ENCODE data around the gene ANKRD35.

The ANKRD35 gene

DNA sequence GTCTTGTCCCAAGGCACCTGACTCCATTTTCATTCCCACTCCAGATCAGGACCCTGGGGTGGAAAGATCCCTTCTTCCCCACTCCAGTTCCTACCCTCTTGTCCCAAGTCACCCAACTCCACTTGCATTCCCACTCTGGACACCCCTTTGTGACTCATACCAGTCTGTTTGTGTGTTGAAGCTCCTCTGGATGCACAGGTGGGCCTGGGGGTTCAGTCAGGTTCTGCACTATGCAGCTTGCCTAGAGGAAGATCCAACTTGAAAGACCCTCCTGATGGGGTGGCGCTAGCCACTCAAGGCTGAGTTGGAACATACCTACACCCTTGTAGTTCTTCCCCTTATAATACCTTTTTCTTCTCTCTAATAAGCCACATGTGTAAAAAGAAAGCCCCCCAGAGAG lies 9.8 kb upstream of the ANKRD35 start:
- DNase-seq: no peak

DNA sequence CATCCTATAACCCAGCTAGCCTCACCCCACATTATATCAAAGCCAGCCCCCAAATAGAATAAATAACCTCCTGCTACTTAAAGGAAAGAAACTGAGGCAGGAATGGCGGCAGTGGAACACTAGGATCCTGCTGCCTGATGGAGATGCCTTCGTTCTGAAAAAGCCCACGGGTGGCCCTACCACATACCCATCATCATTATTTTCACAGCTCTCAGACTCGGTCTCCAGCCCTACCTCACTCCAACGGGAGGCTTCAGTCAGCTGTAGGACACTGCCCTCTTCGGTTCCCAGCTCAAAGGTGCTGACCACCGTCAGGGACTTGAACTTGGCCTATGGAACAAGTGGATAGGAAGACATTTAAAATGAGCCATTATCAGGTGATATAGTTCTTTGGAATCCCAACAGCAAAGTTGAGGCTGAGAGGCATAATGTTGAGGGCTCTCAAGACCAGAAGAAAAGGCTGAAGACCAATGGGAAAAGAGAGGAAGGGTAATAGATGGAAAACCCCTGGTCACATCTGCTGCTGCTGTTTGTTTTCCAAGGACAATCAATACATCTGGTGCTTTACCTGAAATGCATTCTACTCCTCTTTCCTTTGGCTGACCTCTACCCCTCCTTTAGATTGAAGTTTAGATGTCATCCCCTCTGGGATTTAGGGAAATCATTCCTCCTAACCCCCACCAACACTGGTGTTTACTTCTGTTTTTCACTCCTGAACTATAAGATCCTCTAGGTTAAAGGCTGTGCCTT lies 7.8 kb upstream of the ANKRD35 start:
- DNase-seq: no peak

DNA sequence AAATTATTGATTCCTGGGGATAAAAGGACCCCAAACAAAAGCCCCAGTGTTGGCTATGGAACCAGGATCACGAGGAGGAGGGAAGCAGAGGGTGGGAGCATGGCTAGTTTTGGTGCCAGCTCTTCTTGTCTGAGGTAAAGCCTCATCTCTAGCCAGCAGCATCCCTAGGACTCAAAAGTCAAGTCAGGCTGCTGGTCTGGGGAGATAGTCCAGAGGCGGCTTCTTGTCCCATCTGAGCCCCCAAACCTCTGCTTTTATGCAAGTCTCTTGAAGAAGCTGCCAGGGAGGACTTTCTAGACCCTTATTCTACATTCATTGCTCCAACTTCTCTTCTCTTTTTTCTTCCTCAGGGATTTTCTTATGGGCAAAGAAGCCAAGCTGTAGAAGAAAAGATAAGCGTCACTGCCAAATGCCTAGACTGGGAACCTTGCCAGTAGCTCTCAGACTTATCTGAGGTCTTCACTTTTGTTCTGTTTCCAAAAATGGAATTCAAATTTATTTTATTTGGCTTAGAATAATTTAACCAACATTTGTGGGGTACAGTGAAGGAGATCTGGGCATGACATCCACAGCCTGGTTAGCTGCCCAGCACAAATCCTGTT lies 6.9 kb upstream of the ANKRD35 start:
- peak; percentile 85 for DNase-seq

DNA sequence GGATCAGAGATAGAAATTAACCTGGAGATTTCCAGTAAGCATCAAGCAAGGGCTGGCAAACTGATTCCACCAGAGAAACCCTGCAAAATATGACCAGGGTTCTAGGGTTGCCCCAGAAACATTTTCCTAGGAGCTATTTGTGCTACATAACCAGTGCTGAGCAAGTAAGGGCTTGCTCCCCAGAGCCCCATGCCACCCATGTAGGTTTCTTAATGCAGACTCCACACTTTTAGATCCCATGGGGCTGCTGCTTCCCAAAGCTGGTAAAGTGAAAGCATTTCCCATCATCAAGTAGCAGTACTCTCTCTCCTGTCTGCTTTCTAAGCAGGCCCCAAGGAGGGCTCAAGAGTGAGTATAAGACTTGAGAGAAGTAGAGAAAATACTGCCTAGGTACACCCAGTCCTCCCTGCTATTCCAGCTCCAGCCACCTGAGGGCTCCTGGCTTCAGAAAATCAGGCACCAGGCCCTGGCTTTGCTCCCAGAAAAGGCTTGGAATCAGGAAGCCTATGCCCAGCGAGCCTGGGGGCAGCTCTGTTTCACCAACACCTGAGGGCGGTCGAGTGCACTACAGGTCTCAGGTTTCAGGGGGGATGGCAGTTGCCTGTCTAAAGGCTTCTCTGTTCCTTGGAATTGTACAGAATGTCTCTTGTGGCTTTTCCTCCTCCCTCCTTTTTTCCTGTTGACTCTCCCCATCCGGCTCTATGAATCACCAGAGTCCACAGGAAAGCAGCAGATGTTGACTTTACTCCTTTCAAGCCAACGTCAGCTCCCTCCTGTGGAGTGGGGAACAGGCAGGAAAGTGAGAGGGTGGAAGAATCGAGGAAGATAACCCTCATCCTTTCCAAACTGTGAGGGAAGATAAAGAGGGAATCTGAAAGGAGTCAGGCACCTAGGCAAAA lies 6.2 kb upstream of the ANKRD35 start:
- peak; percentile 94 for DNase-seq

DNA sequence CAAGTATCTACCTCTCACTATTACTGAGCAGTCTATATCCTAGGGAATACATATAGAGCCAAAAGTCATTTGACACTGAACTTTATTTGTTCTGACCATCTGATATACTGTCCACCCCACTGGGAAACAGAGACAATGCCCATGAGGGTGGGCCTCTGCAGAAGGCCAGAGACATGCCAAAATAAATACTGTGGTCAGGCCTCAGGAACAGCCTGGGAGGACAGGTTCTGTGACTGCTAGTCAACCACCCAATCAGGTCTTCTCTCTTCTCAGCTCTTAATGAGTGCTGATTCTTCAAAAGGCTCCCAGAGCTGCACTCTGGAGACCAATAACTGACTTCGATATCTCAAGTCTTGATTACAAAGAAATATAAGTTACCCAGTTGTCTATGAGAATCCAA lies 5.5 kb upstream of the ANKRD35 start:
- DNase-seq: no peak

DNA sequence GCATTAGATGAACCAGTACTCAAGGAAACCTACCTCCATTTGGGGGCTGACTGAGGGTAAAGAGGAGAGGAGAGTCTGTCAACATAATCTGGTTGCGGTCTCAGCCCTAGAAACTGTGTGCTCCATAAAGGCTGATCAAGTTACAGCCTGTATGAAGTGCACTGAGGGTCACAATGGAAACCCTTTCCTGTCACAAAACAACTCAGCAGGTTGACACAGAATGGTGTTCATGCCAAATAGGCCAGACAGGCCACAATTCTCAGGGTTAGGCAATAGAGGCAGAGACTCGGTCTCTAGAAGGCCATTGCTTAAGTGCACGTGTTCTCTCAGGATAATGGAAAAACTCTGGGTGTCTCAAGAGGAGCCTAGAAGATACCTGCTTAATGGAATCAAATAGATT lies 4.1 kb upstream of the ANKRD35 start:
- DNase-seq: no peak

DNA sequence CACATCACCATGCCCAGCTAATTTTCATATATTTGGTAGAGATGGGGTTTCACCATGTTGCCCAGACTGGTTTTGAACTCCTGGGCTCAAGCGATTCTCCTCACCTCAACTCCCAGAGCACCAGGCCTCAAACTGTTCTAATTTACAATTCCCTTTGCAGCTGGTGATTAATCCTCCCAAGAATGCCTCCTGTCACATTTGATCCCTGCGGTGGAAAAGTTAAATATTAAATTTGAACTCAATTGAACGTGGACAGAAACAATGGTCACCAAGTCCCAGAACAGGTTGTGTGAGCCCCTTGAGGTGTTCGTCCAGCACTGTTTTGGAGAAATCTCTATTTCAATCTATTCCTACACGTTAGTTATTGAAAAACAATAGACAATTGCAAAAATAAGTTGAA lies 2.0 kb upstream of the ANKRD35 start:
- DNase-seq: no peak

DNA sequence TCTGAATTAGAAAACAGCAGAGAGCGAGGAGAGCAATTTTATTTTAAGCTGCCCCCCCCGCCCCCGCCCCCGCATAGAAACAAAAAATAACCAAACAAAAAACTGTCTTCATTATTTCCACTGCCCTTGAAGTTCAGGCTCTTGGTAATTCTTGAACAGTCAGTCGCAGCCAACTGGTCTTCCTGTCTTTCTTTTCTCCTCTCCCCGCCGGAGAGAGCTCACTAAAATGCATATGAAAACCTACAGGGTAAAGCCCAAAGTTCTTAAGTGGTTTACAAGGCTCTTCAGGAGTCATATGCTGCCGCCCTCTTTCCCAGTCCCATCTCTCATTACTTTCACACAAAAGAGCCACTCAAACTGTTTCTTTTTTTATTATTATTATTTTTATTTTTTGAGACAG lies 1.1 kb upstream of the ANKRD35 start:
- DNase-seq: no peak

DNA sequence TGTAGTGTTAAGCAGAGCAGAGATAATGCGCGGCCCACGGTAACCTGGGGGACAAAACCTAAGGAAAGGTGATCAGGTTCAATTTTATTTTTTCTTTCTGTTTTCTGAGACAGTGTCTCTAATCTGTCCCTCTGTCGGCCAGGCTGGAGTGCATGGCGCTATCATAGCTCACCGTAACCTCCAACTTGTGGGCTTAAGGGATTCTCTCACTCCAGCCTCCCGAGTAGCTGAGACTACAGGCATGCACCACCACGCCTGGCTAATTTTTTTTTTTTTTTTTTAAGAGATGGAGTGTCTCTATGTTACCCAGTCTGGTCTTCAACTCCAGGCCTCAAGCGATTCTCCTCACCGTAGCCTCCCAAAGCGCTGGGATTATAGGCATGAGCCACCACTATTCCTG lies 724 bp upstream of the ANKRD35 start:
- DNase-seq: no peak

DNA sequence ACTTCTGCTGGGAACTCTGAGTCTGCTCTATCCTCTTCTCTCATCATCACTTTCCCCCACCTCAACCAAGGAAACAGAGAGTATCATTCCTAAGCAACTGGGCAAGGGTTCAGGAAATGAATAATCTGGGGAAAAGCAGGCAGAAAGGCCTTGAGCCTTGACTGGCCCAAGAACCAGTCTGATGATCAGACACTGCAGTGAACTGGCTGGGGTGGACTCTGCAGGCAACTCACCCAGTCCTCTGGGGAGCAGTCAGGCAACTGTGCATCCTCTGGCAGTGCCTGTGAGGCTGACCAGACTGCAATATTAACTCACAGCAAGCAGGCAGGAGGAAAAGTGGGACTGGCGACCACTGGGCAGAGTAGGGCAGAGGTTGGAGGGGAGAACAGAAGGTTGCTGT lies 991 bp downstream of the ANKRD35 start:
- DNase-seq: no peak

DNA sequence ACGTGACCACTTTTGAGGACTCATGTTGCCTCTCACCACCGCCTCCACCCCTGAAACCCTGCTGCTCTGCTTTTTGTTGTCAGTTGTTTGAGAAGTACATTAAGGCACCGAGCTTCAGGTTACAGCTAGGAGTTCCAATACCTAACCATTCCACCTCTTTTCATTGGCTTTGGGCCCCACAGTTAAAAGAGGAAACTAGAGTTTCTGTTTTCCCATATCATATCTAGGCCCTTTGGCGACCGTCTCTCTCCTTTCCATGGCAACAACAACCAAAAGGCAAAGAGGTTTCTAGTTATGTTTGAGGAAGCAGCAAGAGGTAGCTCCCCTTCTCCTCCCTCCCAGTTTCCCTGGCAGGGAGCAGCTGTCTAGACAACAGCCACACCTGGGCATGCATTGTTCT lies 5.9 kb downstream of the ANKRD35 start:
- peak; percentile 93 for DNase-seq

DNA sequence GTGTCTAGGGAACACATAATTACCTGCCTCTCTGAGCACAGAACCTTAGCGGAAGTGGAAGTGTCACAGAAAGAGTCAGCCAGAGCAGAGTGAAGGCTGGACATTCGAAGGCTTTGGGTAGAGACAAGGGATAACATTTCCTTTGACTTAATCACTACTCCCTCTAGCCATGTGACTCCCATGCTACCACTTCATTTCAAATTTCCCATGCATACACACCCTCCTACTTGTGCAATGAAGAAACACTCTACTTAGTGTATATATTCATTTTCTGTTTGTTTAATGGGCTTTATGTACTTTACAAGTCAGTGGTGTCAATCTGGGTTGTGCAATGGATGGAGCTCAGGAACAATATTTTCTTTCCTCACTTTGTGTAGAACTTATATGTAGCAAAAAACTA lies 6.9 kb downstream of the ANKRD35 start:
- DNase-seq: no peak

DNA sequence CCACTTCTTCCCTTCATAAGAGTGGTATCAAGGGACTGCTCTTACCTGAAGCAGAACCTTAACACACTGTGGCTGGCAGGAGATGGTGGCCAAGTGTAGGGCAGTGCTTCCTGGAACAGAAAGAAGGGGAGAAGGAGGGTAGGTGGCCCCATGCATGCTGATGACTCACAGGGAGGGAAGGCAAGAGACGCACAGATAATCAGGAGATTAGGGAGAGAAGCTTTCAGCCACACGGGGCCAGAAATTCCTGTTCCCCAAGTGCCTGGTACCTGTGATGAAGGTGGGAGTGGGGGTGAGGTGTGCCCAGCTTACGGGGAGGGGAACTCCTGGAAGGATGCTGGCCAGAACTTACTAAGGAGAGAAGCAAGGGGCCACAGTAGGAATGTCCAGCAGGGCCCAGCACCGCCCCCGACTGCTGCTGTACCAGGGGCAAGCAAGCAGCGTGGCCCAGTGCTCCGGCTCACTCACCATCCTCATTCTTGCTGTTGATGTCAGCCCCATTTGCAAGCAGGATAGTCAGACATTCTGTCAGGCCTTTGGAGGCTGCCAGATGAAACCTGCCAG lies 7.7 kb downstream of the ANKRD35 start:
- no peak for DNase-seq

DNA sequence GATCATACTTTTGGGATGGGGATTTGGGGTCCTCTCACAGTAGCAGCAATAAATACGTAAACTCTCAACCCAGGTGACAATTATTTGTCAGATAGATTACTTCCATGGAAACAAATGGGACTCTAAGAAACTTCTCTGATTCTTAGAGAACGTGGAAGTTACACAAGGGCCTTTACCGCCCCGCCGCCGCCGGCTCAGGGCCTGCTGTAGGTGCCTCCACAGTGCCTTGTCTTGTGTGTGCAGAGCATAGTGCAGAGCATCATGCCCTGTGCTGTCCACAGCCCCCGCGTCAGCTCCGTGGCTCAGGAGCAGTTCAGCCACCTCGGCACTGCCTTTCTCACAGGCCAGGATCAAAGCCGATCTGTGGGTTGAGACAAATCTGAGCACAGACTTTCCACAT lies 11.0 kb downstream of the ANKRD35 start:
- DNase-seq: no peak

DNA sequence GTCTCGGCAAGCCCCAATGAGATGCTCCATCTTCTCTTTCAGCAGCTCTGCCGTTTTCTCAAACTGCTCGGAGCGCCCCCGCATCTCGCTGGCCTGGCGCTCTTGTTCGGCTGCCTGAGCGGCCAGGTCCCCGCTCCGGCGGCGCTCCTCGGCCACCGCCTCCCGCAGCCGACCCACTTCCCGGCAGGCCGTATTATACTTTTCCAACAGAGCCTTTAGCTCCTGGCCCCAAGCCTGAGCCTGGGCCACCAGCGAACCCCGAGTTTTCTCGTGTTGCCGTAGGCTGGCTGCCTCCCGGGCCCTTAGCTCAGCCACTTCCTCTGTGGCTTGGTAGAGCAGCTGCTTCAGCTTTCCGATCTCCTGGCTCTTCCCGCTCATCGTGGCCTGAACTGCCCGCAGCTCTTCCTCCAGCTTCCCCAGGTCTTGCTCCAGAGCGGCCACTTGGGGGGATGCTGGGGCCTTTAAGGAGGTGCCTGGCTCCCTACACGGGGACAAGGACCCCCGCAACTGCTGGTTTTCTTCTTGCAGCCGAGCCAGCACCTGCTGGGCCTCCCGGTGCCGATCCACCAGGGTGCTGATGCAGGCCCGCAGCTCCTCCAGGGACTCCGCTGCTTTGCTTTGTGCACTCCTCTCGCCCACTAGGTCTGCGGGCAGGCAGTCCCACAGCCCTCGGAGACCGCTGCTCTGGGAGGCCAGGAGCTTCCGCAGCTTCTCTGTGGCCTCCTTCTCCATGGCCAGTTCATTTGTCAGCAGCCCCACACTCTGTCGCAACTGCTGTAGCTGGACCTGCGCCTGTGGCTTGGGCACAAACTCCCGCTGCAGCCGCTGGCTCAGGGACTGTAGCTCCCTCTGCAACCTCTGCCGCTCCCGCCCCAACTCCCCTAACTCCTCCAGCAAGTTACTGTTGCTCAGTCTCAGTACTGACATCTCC lies 13.4 kb downstream of the ANKRD35 start:
- DNase-seq: no peak

DNA sequence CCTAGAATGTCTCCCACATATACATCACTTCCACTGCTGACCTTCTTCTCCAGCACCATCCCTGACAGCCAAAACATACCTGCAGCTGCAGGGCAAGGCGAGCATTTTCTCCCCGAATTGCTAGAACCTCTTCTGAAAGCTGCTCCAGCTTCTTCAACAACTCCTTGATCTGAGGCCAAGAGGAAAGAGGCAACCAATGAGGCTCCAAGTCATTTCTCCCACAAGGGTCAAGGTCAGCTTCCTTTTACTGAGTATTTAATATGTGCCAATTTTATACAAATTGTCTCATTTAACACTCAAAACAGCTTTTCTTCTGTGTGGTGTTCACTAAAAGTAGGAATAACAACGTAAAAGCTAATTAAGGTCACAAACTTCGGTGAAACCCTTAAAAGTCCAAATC lies 17.4 kb downstream of the ANKRD35 start:
- no peak for DNase-seq

DNA sequence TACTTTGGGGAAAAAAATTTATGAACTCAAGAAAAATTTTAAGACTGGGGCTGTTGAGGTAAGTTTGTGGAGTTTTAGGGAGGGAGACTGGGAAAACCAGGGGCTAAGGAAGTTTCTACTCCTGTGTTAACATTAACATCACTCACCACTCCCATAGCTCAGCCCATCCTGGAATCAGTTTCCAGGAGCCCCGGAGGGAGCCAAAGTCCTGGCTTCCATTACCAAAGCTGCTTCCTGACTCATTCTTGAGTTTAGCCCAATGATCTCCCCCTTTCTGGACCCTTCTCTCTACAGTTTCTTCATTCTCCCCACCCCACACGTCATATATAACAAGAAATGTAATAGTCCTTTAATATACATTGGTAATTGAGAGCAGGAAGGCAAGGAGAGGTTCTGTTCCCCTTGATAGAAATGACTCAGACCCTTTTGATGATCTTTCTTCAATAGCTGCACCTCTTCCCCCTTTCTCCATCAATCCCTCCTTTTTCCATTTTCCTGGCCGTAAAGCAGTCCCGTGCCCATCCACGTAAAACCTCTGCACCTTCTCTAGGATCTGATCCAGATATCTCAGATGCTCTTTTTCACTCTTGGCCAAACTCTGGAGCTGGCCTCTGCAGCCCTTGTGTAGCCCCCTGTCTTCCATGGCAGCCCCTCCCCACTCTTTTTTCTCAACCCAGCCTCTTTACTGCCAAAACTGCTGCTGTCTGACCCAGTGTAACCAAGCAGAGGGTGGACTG lies 22.2 kb downstream of the ANKRD35 start:
- DNase-seq: no peak

DNA sequence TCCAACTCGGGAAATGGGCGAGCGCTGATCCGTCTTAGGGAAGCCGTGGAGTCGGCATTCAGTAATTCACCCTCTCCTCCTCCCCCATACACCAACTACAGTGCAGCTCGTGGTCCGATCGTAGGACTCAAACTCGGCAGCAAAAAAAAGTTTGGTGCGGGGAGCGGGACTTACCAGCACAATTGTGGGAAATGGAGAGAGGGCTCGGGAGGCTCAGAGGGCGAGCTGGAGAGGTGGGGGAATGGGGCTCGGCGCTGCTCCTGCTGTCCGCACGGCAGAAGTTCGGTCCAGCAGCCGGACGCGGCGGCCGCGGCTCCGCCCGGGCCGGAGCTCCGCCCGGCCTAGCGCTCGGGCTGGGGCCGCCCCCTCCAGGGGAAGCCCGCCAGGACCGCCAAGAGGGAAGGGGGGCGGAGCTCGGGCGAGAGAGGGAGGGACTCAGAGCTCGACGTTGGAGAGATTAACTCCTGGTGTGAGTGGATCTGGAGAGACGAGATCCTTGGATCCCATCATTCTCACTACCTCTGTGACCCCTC lies 26.1 kb downstream of the ANKRD35 start:
- peak; percentile 88 for DNase-seq

DNA sequence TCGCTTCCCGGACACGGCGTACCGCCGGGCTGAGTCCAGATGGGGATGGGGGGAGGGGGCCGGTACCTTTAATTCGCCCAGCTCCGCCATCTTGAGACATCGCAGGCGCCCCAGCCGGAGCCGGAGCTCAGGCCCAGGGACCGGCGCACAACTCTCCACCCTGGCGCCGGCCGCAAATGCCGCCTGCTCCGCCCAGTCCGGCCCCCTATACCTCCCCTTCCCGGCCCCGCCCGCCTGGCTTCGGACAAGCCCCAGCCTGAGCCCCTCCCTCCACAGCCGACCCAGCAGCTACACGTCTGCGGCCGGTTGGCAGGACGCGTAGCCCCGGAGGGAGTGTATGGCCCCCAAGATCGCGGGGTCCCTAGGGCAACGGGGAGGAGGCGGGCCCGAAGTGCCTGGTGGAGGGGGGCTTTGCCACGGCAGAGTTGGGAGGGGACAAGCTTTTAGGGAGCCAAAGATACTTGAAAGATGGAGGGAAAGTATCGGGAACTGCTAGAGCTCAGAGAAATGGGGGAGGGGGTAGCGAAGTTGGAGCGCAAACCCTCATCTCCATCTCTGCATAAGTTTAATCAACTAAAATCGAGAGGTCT lies 26.7 kb downstream of the ANKRD35 start, which contains the start of gene PIAS3:
TSS of gene PIAS3 (minus strand) at position 181 of the 590 bp plus-strand sequence. CDS start at position 90, 91 bp downstream.
- DNase-seq: peak; percentile 95

DNA sequence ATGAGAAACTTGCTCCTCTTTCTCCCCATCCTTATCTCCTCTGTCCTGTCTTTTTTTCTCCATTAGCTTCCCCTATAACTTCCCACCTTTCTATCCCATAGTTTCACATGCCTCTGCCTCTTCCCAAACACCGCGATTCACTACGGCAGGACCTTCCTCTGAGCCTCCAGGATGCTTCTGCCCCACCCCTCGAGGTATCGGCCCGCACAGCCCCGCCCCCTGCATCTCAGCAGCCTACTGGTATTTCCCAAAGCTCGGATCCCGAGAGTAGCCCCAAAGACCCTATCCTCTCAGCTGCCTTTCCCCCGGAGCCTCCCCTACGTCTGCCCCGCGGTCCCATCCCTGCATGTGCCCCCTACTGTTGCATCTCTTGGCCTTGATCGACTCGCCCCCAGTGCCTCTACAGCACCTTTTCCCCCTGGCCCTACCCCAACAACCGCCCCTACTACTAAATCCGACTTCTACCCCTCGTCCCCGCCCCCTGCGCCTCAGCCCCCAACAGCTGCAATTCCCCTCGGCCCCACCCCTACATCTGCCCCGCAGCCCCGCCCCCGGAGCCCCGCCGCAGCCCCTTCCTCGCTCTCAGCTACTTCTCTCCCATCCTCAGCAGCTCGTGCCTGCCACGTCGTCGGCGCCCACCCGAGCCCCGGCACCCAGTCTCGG lies 27.3 kb downstream of the ANKRD35 start:
- DNase-seq: peak; percentile 61

All from OCI-M1 (cell line).